KMS-11 (cell line): ENCODE data around the gene GALNT17.

Source experiments
- H2AFZ ChIP-seq: fragments of 200-600 bp; sonication (generic); 2 replicates; pipeline ENCODE4 v1.6.1; 2016; ENCODE audit warnings: antibody characterized with exemption, mixed run types, low read depth
- H3K27ac ChIP-seq: fragments of 200-600 bp; sonication (generic); 2 replicates; pipeline ENCODE4 v1.6.1; 2016; ENCODE audit warnings: mild to moderate bottlenecking, mixed run types
- H3K27me3 ChIP-seq: fragments of 200-600 bp; sonication (generic); 2 replicates; pipeline ENCODE4 v1.6.1; 2017; ENCODE audit warnings: mild to moderate bottlenecking, low read depth, mixed run types, moderate library complexity; ENCODE audit not compliant: insufficient read depth
- H3K36me3 ChIP-seq: fragments of 200-600 bp; sonication (generic); 2 replicates; pipeline ENCODE4 v1.6.1; 2017; ENCODE audit warnings: mild to moderate bottlenecking, mixed run types; ENCODE audit not compliant: insufficient read depth
- H3K4me1 ChIP-seq: fragments of 200-600 bp; sonication (generic); 2 replicates; pipeline ENCODE4 v1.6.1; 2016; ENCODE audit warnings: mild to moderate bottlenecking, low read depth, mixed run types; ENCODE audit not compliant: poor library complexity, severe bottlenecking
- H3K4me2 ChIP-seq: fragments of 200-600 bp; sonication (generic); 2 replicates; pipeline ENCODE4 v1.7.0; 2016; ENCODE audit warnings: mild to moderate bottlenecking, mixed run types
- H3K4me3 ChIP-seq: fragments of 200-600 bp; sonication (generic); IDR thresholded peaks from 2 replicates; pipeline ENCODE4 v1.6.1; 2017; ENCODE audit warnings: low read depth, low read length, mixed read lengths; ENCODE audit not compliant: insufficient read depth
- H3K79me2 ChIP-seq: fragments of 200-600 bp; sonication (generic); 2 replicates; pipeline ENCODE4 v1.6.1; 2016; ENCODE audit warnings: low read depth, mixed run types; ENCODE audit not compliant: insufficient read depth
- H3K9ac ChIP-seq: fragments of 200-600 bp; sonication (generic); 2 replicates; pipeline ENCODE4 v1.6.1; 2016; ENCODE audit warnings: mild to moderate bottlenecking, mixed run types
- H4K20me1 ChIP-seq: fragments of 200-600 bp; sonication (generic); 2 replicates; pipeline ENCODE4 v1.6.1; 2016; ENCODE audit warnings: mild to moderate bottlenecking, mixed run types; ENCODE audit not compliant: insufficient read depth
- TF ChIP-seq, protein P1 (sequence below): fragments of 200-600 bp; sonication (generic); conservative IDR thresholded peaks from 2 replicates; pipeline ENCODE4 v1.6.1; 2017; ENCODE audit warnings: low read depth, mild to moderate bottlenecking, antibody characterized with exemption, low read length, moderate library complexity, mixed read lengths

GALNT17 gene

DNA sequence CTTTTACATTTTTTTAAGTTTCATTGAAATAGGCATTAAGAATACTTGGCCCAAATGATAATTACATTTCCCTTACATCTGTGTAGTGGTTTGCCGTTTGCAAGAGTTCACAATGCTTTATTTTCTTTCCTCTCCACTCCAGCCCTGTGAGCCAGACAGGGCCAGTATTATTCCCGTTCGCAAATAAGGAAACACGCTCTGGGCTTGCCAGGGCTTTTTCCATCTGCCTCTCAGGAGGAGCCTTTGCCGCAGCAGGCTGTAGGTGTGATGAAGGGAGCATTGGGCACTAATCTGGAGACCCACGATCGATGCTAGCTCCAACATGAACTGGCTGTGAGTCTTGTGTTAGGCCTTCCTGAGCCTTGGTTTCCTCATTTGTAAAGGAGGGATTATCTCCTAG lies 154.4 kb downstream of the GALNT17 start:
- Histone ChIP-seq H3K4me3 (no peak overlapping the region), H2AFZ (no peak overlapping the region), H3K4me1 (no peaks in the 10 kb centered on the region), H3K36me3 (no peaks in the 10 kb centered on the region), H3K4me2 (no peak overlapping the region), H3K9ac (no peak overlapping the region), H3K27me3 (no peaks in the 10 kb centered on the region), H3K79me2 (no peaks in the 10 kb centered on the region), H4K20me1 (no peaks in the 10 kb centered on the region), H3K27ac (no peak overlapping the region)
- TF ChIP-seq, protein P1, sequence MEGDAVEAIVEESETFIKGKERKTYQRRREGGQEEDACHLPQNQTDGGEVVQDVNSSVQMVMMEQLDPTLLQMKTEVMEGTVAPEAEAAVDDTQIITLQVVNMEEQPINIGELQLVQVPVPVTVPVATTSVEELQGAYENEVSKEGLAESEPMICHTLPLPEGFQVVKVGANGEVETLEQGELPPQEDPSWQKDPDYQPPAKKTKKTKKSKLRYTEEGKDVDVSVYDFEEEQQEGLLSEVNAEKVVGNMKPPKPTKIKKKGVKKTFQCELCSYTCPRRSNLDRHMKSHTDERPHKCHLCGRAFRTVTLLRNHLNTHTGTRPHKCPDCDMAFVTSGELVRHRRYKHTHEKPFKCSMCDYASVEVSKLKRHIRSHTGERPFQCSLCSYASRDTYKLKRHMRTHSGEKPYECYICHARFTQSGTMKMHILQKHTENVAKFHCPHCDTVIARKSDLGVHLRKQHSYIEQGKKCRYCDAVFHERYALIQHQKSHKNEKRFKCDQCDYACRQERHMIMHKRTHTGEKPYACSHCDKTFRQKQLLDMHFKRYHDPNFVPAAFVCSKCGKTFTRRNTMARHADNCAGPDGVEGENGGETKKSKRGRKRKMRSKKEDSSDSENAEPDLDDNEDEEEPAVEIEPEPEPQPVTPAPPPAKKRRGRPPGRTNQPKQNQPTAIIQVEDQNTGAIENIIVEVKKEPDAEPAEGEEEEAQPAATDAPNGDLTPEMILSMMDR = no peak

GRCh38 chr7:71286924-71287323 lies 155.0 kb downstream of the GALNT17 start:
- H3K9ac ChIP-seq = no peak overlapping the region
- H3K4me3 ChIP-seq = no peak overlapping the region
- H3K27ac ChIP-seq = no peak overlapping the region
- H3K4me2 ChIP-seq = no peak overlapping the region
- no peaks in the 10 kb centered on the region for H3K4me1 ChIP-seq
- H4K20me1 ChIP-seq = no peaks in the 10 kb centered on the region
- H3K79me2 ChIP-seq = no peaks in the 10 kb centered on the region
- H3K36me3 ChIP-seq = no peaks in the 10 kb centered on the region
- H2AFZ ChIP-seq = no peak overlapping the region
- TF ChIP-seq, protein P1 = no peak
- no peaks in the 10 kb centered on the region for H3K27me3 ChIP-seq

GRCh38 chr7:71290452-71290851 lies 158.5 kb downstream of the GALNT17 start:
- Histone ChIP-seq H3K4me1 (no peaks in the 10 kb centered on the region), H3K4me2 (no peak overlapping the region), H3K27ac (no peak overlapping the region), H2AFZ (no peak overlapping the region), H4K20me1 (no peaks in the 10 kb centered on the region), H3K27me3 (no peaks in the 10 kb centered on the region), H3K36me3 (no peaks in the 10 kb centered on the region), H3K4me3 (no peak overlapping the region), H3K9ac (no peak overlapping the region), H3K79me2 (no peaks in the 10 kb centered on the region)
- TF ChIP-seq, protein P1 = no peak

DNA sequence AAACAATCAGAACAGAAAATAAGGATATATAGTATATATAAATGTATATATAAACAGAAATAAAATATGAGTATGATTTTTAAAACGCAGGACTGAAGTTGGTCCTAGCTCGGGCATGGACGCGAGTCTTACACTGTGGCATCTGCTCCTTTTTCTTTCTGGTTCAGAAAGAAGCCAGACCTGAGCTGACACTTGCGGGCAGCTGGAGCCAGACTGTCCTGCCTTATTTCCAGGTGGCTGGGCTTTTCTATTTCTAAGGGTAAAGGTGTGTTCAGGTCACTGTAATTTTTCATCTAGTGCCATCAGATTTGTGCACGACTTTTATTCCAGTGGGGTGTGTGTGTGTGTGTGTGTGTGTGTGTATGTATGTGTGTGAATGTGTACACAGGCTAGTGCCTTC lies 166.4 kb downstream of the GALNT17 start:
- Histone ChIP-seq H4K20me1 (no peaks in the 10 kb centered on the region), H3K27ac (no peak overlapping the region), H3K79me2 (no peaks in the 10 kb centered on the region), H3K9ac (no peak overlapping the region), H2AFZ (no peak overlapping the region), H3K4me2 (no peak overlapping the region), H3K36me3 (no peaks in the 10 kb centered on the region), H3K27me3 (no peaks in the 10 kb centered on the region), H3K4me1 (no peaks in the 10 kb centered on the region), H3K4me3 (no peak overlapping the region)
- TF ChIP-seq, protein P1 = no peak
